NB4 (cell line): ENCODE data around the gene IQCN.
A peak's percentile ranks its signal among the peaks of the same experiment; 100 is the strongest.

ENCODE experiments used
- DNase-seq: peaks from one replicate; pipeline ENCODE4 v3.0.0; 2010; ENCODE audit warnings: low read depth
- H3K4me3 ChIP-seq: one replicate; pipeline ENCODE4 v1.5.1; 2011; ENCODE audit warnings: mild to moderate bottlenecking, low read depth, low read length, moderate library complexity
- CTCF ChIP-seq: IDR thresholded peaks from one replicate; pipeline ENCODE4 v1.5.1; 2012; ENCODE audit warnings: low read depth, low read length
- MAX ChIP-seq: IDR thresholded peaks from 2 replicates; pipeline ENCODE4 v1.6.1; 2011; ENCODE audit warnings: low read depth, low read length
- MYC ChIP-seq: IDR thresholded peaks from 2 replicates; pipeline ENCODE4 v1.6.1; 2011; ENCODE audit warnings: low read depth, low read length
- POLR2A ChIP-seq: IDR thresholded peaks from 2 replicates; pipeline ENCODE4 v1.6.1; 2011; ENCODE audit warnings: mild to moderate bottlenecking; ENCODE audit not compliant: insufficient read length; ENCODE audit errors: extremely low read depth

IQCN gene

GRCh38 chr19:18286973-18287635, 12.9 kb upstream of the IQCN start:
- DNase-seq, result no peak
- H3K4me3 ChIP-seq, result no peak overlapping the region

GRCh38 chr19:18284712-18285360, 10.6 kb upstream of the IQCN start:
- no peak overlapping the region for H3K4me3 ChIP-seq
- no peak for DNase-seq
- TF ChIP-seq POLR2A (no peak), MAX (no peak), CTCF (no peak), MYC (no peak)

More at GRCh38 chr19:18286973-18287635, 12.9 kb upstream of the IQCN start:
- no peak for TF ChIP-seq CTCF
- no peak for TF ChIP-seq MYC
- TF ChIP-seq POLR2A, result no peak
- TF ChIP-seq MAX, result no peak

- DNase-seq, result no peak
- TF ChIP-seq MAX (no peak), POLR2A (no peak), CTCF (no peak), MYC (no peak)
These were observed 9.1 kb upstream of the IQCN start for GRCh38 chr19:18283338-18283737.

GRCh38 chr19:18282788-18283141, 8.5 kb upstream of the IQCN start:
- H3K4me3 ChIP-seq, result peak overlapping the region; percentile 74
- DNase-seq, result peak; percentile 41
- TF ChIP-seq POLR2A (no peak), MYC (no peak), MAX (peak; percentile 29; the same call in 1 of the 2 replicates)

More at GRCh38 chr19:18283338-18283737, 9.1 kb upstream of the IQCN start:
- no peak overlapping the region for H3K4me3 ChIP-seq

GRCh38 chr19:18282021-18282787, 8.0 kb upstream of the IQCN start:
- H3K4me3 ChIP-seq, result peak overlapping the region; percentile 74
- TF ChIP-seq MYC, result peak; percentile 75; the same call in 1 of the 2 replicates
- no peak for TF ChIP-seq CTCF
- no peak for TF ChIP-seq POLR2A
- TF ChIP-seq MAX, result no peak; the same call in 1 of the 2 replicates
- peak; percentile 93 for DNase-seq
